GM18909 (cell line): ENCODE data around the gene TBX20.
A peak's percentile ranks its signal among the peaks of the same experiment; 100 is the strongest.
"Not testable (repeated sequence)": the region's sequence is repeated elsewhere in the genome, so short reads cannot be mapped to it uniquely, and the experiment has no call there.

Source experiments
- ATAC-seq: cut with Tn5 transposase; IDR thresholded peaks from one replicate; pipeline ENCODE4 v1.9.1; 2021; ENCODE audit warnings: mild to moderate bottlenecking; ENCODE audit not compliant: unreplicated experiment, poor library complexity

TBX20 gene

DNA sequence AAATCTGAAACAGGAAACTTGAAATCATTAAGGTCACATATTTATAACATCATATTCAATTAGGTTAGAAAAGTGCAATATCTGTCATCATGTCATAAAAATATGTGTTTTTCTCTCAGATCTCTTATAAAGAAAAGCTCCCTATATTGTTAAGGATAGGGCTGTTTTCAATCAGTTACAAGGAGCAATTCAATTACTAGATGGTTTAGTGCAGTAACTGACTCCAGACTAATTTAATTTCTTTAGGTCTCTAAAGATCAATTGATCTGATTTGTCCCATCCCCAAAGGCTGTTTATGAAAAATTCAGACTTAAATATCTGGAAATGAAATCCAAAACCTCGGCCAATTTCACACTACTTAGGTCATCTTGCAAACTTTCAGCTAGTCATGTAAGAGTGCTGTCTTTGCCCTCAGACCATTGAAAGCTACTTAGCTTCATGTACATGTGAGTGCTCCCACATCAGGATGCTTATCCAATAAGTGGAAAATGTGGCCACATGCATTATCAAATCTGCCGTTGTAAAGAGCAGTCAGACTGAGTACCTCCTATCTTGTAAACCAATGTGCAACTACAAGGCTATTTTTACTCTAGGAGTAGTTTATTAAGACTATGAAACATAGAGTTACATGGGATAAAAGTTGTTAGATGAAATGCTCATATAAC is 24.7 kb downstream of the TBX20 start:
- not testable (repeated sequence) for ATAC-seq

DNA sequence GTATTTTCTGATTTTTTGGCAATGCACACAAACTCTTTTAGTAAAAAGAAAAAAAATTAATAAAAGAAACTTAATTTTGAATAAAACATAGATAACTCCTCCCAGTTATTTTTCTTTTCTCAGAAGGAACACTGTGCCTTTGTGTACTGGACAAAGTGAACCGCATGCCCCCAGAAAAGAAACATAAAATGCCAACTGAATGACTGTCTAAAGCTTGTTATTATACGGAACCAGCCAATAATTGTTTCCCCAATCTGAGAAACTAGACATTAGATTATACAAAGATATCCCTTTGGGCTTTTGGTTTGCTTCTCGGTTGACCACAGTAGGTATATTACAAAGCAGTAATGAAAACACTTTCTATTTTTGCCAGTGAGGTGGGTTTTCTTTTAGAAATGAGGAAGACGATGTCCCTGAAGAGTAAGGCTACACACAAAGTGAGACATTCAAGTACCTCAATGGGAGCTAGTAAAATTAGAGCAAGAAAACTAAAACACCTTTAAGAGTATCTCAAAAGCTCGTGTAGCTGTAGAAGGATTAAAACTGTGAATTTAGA is 25.3 kb downstream of the TBX20 start:
- peak; percentile 60 for ATAC-seq

DNA sequence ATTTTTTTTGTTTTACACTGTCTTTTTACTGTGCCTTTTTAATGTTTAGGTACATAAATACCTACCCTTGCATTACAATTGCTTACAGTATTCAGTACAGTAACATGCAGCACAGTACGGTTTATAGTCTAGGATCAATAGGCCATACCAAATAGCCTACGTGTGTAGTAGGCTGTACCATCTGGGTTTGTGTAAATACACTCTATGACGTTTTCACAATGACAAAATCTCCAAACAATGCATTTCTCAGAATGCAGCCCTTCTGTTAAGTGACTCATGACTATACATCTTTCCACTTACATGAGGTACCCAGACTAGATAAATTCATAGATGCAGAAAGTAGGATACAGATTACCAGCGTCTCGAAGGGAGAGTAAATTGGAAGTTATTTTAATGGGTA is 26.5 kb downstream of the TBX20 start:
- not testable (repeated sequence) for ATAC-seq

DNA sequence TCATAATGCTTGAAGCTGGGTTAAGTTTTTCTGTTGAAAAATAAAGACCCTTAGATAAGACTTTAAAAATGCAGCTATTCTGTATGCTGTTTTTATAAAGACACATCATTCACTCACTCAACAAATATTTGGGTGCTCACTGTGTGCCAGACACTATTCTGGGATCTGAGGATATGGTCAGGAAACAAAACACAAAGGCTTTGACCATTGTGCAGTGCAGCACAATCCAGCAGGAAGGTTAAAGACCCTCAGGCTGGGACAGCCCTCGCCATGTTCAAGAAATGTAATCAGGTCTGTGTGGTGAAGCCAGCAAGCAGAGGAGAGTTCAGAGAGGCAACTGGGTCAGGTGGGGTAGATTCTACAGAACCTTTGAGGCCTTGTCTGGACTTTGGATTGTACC is 31.5 kb downstream of the TBX20 start:
- not testable (repeated sequence) for ATAC-seq

DNA sequence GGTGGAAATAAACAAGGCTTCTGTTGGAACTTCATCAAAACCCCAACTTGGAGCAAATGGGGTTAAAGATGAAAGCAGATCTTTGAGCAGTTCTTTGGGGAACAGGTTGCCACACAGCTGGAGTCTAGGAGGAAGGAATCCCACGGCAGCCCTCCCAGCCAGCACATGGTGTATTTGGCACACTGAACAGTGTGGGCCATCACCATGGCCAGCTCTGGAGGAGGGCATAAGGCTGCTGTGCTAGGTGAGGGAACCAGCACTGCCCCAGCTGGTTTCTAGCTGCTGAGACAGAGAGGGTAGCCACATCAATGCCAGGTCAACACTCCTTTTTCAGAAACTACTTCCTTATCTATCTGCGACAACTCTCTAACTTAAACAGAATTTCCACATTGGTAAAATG is 33.7 kb downstream of the TBX20 start:
- not testable (repeated sequence) for ATAC-seq

DNA sequence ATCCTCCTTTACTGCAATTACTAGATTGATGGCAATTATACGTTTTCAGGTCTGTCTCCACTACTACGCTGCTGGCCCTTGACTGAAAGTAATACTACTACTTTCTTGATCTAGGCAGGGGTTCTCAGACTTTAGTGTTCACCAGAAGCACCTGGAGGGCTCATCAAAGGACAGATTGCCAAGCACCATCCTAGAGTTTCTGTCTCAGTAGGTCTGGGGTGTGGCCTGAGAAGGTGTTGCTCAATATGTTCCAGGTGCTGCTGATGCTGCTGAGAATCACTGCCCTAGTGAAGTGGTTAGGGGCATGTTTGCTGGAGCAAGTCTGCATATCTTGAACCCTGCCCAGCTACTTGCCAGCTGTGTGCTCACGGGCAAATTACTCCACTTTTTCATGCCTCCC is 37.9 kb downstream of the TBX20 start:
- ATAC-seq = not testable (repeated sequence)

DNA sequence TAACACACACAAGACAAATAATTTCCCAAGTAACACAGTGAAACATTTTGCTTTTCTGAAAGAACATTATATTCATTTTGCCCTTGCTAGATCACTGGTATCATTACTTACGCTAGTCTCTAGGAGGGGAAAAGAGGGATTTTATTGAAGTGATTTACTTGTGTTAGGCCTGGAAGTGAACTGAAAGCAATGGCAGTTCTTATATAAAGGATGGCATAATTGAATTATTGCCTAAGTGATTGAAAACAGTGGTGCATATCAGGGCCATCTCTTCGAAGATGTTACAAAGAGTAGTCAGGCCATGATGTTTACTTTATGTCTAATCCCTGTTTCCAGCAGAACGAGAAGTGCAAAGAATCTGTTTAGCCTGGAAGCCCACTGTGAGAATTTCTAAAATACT is 38.8 kb downstream of the TBX20 start:
- ATAC-seq = not testable (repeated sequence)

DNA sequence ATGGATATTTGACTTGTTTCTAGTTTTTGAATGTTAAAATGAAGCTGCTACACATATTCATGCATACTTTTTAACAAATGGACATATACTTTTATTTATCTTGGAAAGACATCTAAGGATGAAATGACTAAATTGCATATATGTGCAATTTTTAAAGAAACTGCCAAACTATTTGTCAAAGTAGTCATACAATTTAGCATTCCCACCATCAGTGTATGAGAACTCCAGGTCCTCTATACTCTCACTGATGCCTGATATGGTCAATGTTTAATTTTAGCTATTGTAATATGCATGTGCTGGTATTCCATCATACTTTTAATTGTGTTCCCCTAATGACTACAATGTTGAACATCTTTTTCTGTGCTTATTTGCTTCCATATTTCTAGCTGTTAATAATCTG is 47.0 kb downstream of the TBX20 start:
- not testable (repeated sequence) for ATAC-seq

DNA sequence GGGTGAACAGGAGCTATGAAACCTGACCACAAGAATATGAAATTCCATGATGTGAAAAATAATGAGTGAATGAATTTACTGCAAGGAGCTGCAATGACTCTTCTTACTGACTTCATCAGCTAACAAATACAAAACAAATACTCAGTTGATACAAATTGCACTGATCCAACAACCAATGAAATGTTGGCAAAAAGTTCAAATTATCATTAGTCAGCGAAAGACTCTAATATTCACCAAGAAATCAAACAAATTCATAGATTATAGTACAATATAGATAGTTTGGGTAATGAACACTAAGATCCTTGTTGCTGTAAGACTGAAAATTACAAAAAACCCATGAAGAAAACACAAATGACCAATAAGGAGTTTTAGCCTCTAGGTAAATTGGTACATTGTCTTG is 49.0 kb downstream of the TBX20 start:
- ATAC-seq = not testable (repeated sequence)

DNA sequence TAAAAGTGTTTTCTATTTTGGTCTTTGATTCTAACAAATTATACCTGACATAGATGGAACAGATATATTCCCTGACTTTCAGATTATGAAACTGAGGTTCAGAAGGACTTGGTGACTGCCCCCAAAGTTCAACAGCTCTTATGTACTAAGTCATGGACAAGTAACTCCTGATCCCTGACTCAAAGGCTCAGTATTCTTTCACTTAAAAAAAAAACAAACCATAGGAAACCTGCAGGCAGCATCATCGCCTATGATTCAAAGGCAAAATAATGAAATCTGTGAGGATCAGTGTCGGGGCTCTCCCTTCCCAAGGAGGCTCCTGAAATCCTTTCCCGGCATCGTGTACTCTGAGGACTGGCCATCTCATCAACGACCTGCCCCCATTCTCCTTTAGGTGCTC is 49.9 kb downstream of the TBX20 start:
- not testable (repeated sequence) for ATAC-seq

DNA sequence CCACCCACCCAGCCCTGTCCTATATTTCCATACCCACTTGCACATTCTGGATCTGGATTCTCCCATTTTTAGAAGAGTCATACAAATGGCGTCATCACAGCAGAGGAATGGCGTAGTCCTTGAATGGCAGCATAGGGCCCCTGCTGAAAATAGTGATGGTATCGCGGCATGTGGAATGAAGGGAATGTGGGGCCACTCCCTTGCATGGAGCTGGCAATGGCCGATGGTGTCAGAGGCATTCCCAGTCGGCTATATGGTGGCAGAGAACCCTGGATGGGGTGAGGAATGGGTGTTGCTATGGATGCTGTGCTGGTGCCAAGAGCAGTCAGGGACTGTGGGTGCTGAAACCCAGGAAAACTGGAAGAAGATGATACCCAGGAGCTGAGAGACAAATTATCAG is 51.5 kb downstream of the TBX20 start:
- ATAC-seq = not testable (repeated sequence)

DNA sequence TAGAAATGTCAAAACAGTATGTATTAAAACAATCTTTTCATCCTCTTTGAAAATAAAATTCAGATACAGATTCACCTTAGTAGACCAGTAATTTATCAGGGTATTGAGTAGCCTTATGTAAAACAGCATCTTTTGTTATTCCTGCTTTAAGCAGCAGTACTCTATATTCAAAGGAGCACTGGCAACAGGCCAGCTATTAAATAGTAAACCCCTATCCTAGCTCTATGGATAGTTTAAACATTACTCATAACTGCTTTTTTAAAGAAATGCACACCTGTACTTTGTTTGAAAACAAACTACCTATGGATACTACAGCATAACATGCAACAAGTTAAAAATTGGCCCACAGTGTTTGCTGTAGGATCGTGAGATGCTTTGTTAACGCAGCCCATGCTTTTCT is 53.7 kb downstream of the TBX20 start:
- ATAC-seq = not testable (repeated sequence)

DNA sequence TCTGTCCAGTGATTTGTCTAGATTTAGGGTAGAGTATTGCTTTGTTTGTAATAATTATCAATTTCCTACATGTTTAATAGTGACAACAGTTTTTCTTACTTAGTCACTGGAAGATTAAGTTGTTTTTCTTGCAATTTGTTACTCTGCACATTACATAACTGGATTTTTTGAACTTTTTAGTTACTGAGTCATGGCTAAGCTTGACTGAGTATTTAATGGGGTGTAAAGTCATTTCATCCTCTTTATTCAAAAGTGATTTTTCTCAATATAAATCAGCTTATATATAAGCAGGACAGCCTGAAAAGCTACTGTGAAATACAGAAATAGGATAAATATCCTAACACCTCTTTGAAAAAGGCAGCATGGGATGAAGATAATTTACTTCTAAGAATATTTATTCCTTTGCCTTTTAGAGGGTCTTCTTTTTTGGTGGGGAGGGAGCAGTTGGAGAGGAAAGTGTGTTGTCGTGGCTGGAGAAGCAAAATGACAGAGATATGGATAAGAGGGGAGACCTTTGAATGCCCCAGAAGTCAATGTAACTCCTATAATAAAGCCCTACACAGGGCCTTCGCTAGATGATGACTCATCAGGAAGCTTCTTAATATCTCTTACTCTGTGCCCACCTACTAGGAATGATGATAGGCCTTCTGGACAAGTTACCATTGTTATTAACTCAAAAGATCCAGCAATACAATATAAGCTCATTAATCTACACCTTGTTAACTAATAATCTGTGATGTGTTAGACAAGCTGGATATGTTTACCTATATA is 55.3 kb downstream of the TBX20 start:
- ATAC-seq = not testable (repeated sequence)

DNA sequence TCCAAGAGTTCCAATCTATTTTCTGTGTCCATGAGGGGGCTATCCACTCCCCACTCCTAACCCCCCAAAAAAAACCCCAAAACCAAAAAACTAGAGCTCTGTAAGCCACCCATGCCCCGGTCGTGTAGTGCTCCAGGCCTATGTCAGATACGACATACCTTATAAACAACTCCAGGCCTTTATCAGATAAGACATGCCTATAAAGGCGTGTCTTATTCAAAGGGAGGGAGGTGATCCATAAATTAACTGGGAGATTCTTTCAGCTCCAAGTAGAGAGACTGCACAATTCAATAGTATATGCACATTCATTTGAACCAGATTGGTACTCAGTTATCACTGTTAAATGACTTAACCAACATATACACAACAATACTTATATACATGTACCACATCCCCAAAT is 62.3 kb downstream of the TBX20 start:
- not testable (repeated sequence) for ATAC-seq

DNA sequence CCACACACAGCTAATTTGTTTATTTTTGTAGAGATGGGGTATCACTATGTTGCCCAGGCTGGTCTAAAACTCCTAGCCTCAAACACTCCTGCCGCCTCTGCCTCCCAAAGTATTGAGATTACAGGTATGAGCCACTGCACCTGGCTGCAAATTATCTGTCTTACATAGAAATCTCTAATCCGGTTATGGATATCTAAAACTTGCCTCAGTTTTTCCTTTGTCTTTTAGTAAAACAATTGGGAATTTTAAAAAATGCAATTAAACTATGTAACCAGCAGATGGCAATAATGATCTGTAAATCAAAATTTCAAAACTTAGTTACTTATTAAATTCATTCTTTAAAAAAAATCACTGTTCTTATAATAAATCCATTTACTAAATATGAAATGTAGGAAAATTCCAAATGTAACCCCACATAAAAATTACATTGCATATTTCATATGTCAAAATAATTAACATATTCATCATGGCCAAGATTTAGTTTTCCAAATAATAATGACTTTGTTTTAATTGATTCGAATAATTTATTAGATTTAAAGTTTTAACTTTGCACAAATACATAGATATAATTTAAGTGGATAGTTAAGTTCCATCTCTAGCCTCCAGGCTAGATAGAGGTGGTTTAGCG is 63.6 kb downstream of the TBX20 start:
- ATAC-seq = not testable (repeated sequence)

DNA sequence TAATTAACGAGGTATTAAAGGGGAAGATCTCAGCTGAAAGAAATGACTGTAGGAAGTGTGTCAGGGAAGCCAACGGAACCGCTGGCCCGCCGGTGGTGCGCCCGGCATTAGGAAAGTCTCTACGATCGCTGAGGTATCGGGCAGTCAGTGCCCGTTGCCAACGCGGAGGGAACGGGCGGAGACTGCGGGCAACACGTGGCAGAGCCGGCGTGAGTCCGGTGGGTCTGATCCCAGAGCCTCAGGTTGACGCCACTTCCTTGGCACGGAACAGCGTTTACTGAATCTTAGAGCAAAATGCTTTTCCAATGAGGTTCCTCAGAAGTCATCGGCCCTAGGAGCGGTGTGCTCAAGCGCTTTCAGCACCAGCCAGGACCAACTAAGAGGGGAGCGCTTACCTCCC is 67.1 kb downstream of the TBX20 start:
- not testable (repeated sequence) for ATAC-seq

DNA sequence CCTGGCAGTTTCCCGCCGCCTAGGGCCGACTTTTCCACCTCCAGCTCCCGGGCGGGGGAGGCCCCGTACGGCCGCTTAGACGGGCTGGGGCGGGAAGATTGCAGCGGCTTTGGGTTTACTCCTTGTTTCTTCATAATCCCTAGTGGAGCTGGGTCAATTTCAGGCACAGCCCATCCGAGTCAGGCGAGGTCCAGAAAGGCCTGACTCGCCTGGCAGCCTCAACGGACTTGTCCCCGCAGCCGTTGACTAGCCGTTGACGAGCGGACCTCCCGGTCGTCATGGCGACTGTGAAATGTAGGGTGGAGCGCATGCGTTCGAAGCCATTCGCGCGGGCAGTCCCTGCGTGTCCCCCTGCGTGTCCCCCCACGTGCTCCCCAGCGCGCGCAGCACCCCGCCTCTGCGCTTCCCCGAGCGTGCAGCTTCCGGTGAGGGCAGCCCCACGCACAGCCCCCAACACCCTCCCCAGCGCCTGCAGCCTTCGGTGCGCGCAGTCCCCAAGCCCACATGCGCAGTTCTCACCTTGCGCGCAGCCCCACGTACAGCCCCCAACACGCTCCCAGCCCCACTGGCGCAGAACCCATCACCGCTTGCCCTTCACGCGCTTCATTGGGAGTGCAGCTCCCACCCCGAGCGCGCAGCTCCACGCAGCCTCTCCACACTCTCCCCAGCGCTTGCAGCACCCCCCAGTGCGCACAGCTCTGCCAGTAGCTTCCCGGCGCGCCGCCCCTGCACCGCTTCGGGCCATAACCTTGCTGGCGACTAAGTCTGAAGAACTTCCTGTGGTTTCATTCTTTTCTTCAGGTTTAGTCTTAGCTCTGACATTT is 67.8 kb downstream of the TBX20 start:
- no peak for ATAC-seq

DNA sequence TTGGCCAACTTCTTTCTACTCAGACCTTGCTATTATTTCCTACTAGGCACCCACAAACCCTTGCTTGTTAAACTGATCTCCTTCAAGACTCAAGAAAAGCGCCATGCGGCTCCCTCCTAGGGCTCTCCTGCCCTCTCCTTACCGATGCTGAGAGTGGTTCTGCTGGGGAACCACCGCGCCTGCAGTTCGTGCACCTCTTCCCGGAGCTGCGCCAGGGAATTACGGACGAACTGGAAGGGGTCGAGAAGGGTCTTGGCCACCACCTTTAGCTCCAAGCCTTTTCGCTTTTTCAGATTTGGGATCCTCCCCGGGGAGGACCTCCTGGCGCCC is 68.4 kb downstream of the TBX20 start:
- not testable (repeated sequence) for ATAC-seq

DNA sequence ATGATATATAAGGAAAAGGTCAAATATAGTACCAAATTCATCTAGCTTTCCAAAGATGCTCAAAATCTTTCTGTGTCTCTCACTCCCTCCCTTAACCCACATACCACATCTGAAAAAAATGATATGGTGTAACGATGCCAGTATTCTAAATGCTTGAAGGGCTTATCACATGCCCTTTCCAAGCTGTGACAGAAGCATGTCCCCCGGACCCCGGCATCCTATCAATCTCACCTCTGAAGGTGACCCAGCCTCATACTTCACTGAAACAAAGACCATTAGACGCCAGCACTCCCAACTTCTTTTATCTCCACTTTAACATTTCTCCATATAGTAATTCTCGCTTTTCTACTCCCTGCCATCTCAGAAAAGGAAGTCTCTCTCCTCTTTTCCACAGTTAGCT is 68.9 kb downstream of the TBX20 start:
- ATAC-seq = not testable (repeated sequence)

DNA sequence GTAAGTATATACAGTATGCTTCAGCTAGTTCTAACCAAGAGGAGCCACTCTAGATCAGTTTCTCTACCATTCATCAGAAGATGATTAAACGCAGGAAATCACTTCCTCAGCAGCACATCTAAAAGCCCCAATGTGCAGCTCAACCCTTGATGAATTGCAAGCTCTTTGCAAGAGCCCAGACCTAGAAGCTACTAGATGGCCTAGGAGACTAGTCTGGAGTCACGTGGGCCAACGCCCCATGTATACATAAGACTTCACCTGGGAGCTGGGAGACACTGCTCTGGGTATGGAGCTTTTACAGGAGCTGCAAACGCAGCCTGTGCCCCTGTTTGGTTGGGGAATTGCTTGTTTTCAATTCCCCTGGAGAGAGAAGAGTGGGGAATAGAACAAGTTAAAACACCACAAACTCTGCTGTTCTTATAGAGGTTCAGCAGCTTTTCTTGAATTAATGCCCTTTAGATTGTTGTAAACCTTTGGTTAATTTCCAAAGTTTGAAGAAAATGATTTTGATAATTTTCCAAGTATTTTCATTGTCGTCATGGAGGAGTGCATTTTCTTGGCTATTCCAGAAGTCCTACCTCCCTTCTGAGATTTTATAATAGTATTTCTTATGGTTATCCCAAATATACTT is 69.9 kb downstream of the TBX20 start:
- ATAC-seq = not testable (repeated sequence)
